DMS79 treated with DMSO at 0.1 percent for 48 hours (cell line): Measurements from ENCODE around the gene RIC1.
"Not testable (repeated sequence)": the region's sequence is repeated elsewhere in the genome, so short reads cannot be mapped to it uniquely, and the experiment has no call there.

Experiments
- DNase-seq: peaks from one replicate; lab custom pipeline; 2025; lab: John Stamatoyannopoulos, UW

Gene RIC1

GRCh38 chr9:5671711-5672353 lies 42.9 kb downstream of the RIC1 start:
- peak; percentile 23 for DNase-seq

- DNase-seq = not testable (repeated sequence)
These were observed 46.1 kb downstream of the RIC1 start for GRCh38 chr9:5675046-5675445.

- DNase-seq = not testable (repeated sequence)
These were observed 54.7 kb downstream of the RIC1 start for GRCh38 chr9:5683591-5683990.

GRCh38 chr9:5684101-5684500 lies 55.2 kb downstream of the RIC1 start:
- DNase-seq = no peak

- DNase-seq = peak; percentile 60
These were observed 59.2 kb downstream of the RIC1 start for GRCh38 chr9:5688109-5688508.

GRCh38 chr9:5690278-5690677 lies 61.4 kb downstream of the RIC1 start:
- no peak for DNase-seq

- no peak for DNase-seq
These were observed 67.0 kb downstream of the RIC1 start for GRCh38 chr9:5695860-5696259.

GRCh38 chr9:5696884-5697283 lies 68.0 kb downstream of the RIC1 start:
- no peak for DNase-seq

- DNase-seq = no peak
These were observed 69.1 kb downstream of the RIC1 start for GRCh38 chr9:5698004-5698403.

GRCh38 chr9:5698810-5699556 lies 70.1 kb downstream of the RIC1 start:
- no peak for DNase-seq

GRCh38 chr9:5708414-5708813 lies 79.5 kb downstream of the RIC1 start:
- DNase-seq = no peak

GRCh38 chr9:5712651-5713390 lies 83.9 kb downstream of the RIC1 start:
- DNase-seq = no peak

GRCh38 chr9:5714501-5715401 lies 85.8 kb downstream of the RIC1 start:
- DNase-seq = peak; percentile 5

- no peak for DNase-seq
These were observed 86.7 kb downstream of the RIC1 start for GRCh38 chr9:5715548-5716127.

- DNase-seq = not testable (repeated sequence)
These were observed 88.5 kb downstream of the RIC1 start for GRCh38 chr9:5717434-5717833.

- DNase-seq = no peak
These were observed 89.6 kb downstream of the RIC1 start for GRCh38 chr9:5718296-5719032.

- no peak for DNase-seq
These were observed 90.4 kb downstream of the RIC1 start for GRCh38 chr9:5719100-5719926.

GRCh38 chr9:5720151-5720550 lies 91.2 kb downstream of the RIC1 start:
- no peak for DNase-seq

- DNase-seq = no peak
These were observed 92.6 kb downstream of the RIC1 start for GRCh38 chr9:5721279-5722087.
